NCI-H2196 (cell line): ENCODE measurements around the gene KRT73.
"Not testable (repeated sequence)": the region's sequence is repeated elsewhere in the genome, so short reads cannot be mapped to it uniquely, and the experiment has no call there.

ENCODE experiments used
- DNase-seq: peaks from one replicate; lab custom pipeline; 2025; ENCODE audit not compliant: unreplicated experiment; lab: John Stamatoyannopoulos, UW

KRT73 gene

DNA sequence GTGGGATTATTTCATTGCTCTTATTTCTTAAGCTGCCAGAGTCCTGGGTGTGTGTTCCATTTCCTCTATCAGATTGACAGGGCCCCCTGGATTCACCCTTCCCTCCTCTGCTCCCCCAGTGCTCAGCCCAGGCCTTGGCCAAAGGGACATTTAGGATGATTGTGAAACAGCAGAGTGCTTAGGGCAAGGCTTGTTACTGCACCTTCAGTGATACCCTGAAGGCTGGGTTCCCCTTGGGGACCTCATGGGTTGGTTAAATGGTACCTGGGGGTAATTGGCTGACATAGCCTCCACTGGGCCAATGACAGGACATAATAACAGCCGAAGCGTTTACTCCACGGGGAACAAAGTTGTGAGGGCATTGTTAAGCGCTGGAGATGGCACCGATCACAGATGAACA is 15.8 kb downstream of the KRT73 start:
- DNase-seq: no peak

DNA sequence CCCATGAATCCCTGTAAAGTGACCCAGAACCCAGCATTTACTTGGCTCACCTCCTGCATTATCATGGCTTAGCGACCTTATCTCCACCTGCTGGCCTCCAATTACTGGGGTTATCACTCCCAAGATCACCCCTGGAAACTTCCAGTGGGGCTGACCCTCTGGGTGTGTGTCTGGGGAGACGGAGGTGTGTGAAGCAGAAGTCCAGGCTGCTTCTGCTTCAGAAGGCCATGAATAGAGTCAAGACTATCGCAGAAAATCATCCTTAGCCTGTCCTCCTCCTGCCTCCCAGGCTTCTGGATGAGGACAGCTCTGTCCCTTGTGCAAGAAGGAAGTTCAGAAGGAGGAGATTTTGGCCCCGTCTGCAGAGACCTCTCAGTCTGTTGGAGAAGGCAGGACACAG is 16.7 kb downstream of the KRT73 start:
- DNase-seq: no peak

DNA sequence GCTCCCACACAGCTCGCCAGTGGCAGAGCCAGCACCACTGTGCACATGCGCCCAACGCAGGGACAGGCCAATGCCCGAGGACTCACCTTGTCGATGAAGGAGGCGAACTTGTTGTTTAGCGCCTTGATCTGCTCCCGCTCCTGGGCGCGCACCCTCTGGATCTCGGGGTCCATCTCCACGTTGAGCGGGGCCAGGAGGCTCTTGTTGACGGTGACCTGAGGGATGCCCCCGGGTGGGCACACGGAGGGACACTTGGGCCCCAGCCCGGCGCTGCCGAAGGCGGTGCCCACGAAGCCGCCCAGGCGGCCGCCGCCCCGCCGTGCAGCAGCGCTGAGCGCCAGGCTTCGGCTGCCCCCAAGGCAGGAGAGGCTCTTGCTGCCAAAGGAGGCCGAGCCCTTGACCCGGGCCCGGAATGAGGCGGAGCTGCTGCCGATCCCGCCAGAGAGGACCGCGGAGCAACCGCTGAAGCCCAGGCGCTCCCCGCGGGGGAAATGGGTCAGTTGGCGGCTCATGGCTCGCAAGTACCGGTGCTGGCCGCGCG is 17.3 kb downstream of the KRT73 start, which contains the start of gene KRT72:
Gene KRT72 (minus strand): TSS at position 523 of the 541 bp plus-strand sequence. CDS start 11 bp downstream, at position 512.
- no peak for DNase-seq

DNA sequence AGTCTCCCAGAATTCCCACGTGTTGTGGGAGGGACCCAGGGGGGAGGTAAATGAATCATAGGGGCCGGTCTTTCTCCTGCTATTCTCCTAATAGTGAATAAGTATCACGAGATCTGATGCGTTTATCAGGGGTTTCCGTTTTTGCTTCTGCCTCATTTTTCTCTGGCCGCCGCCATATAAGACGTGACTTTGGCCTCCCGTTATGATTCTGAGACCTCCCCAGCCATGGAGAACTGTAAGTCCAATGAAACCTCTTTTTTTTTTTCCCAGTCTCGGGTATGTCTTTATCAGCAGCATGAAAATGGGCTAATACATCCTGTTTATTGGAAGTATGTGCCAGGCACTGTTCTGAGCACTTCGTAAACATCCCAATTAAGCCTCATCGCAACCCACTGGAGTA is 17.9 kb downstream of the KRT73 start:
- DNase-seq: no peak

DNA sequence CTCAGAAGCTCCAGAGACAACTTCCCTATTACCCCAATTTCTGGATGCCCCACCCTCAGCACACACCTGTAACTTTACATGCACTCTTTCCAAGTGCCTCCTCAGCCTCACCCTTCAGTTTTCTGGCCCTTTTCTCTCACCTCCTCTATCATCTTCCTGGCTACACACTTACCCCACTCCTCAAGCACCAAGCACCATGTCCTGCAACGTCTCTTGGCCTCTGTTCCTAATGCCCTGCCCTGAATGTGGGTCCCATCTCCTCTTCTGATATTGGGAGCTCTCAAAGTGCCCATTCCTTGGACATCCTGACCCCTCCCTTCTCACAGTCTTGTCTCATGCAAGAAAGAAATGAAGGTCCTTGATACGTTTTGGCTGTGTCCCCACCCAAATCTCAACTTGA is 18.3 kb downstream of the KRT73 start:
- DNase-seq: no peak

DNA sequence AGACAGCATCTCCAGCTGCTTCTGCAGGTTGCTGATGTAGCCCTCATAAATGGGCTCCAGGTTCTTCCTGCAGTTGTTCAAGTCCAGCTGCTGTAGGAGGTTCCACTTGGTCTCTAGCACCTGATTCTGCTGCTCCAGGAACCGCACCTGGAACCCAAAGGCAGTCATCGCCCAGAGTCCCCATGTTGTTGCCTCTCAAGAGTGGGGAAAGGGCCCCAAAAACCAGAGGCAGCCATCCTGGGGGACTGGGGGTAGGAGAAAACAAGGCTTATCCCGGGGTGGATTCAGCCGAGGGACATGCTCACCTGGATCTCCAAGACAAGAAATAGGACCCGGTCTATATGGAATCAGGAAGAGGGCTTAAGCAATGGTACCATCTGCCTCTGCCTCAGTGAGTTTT is 19.4 kb downstream of the KRT73 start:
- no peak for DNase-seq

DNA sequence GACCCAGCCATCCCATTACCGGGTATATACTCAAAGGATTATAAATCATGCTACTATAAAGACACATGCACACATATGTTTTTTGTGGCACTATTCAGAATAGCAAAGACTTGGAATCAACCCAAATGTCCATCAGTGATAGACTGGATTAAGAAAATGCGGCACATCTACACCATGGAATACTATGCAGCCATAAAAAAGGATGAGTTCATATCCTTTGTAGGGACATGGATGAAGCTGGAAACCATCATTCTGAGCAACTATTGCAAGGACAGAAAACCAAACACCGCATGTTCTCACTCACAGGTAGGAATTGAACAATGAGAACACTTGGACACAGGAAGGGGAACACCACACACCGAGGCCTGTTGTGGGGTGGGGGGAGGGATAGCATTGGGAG is 24.1 kb downstream of the KRT73 start:
- not testable (repeated sequence) for DNase-seq

DNA sequence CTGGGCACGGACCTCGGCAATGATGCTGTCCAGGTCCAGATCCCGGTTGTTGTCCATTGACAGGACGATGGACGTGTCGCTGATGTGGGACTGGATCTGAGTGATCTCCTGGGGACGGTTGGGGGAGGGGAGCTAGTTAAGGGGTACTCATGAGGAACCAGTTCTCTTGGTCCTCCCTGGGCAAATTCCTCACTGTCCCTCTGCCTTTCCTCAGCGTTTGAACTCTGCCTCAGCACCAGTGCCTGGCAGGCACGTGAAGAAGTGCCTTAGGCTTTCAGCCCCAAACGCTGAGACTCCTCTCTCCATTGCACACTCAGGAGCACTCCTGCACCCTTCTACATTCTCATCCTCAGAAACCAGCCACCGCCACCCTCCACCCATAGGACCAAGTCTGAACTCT is 26.8 kb downstream of the KRT73 start:
- DNase-seq: no peak

DNA sequence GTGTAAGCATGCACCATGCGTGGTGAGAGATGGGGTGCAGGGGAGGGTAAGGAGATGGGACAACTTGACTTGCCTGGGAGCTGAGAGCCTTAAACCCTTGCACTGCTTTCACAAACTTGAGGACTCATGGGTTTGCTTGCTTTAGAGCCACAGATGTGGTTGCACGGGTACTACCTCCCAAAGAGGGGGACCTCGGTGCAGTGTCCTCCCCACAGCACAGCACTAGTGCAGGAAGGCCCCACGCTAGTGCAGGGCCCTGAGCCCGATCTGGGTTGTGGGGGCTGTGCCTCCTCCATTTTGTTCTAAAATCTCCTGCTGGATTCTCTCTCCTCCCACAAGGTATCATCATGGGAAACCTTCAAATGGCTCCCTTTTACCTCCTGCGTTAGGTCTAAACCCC is 28.3 kb downstream of the KRT73 start:
- DNase-seq: no peak

DNA sequence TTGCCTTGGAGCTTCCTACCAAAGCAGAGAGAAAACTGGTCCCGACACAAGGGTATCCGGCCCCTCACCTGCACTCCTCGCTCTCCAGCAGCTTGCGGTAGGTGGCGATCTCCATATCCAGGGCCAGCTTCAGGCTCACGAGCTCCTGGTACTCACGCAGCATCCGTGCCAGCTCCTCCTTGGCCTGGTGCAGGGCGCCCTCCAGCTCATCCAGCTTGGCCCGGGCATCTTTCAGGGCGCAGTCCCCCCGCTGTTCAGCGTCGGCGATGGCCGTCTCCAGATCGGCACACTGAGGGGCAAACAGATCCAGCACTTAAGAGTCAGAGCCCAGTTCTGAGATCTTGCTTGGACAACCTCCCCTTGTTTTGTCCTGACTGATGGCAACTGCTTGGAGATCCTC is 30.8 kb downstream of the KRT73 start:
- no peak for DNase-seq

DNA sequence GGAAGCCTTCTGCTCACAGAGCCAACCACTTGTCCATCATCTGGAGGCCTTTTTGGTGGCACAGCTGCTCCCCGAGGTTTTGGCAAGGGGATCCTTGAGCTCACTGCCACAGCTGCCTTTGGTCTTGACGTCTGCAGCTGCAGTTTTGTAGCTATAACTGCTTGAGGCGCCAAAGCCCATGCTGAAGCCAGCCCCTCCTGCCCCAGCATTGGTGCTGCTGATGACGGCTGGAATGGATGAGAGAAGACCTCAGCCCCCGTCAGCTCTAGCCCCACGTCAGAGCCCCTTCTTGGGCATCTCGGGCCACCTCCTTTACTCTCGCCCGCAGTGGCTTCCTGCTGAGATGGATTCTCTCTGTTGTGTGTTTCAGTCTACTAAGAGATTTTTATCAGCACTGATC is 32.4 kb downstream of the KRT73 start:
- no peak for DNase-seq

DNA sequence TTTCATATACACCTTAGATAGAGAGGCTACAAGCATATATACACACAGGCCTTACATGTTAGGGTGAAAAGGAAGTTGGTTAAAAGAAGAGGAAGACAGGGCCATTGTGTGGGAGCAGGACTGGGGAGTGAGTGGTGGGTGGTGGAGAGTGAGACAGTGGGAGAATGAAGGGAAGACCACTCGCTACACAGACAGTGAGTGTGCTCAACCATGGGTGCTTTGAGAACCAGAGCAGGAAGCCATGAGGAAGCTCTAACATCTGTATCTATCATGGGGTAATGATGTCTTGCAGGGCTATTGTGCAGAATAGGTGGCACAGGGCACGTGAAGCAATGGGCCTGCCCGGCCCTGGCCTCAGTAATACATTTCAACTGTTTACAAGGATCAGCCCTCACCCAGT is 33.3 kb downstream of the KRT73 start:
- DNase-seq: no peak

DNA sequence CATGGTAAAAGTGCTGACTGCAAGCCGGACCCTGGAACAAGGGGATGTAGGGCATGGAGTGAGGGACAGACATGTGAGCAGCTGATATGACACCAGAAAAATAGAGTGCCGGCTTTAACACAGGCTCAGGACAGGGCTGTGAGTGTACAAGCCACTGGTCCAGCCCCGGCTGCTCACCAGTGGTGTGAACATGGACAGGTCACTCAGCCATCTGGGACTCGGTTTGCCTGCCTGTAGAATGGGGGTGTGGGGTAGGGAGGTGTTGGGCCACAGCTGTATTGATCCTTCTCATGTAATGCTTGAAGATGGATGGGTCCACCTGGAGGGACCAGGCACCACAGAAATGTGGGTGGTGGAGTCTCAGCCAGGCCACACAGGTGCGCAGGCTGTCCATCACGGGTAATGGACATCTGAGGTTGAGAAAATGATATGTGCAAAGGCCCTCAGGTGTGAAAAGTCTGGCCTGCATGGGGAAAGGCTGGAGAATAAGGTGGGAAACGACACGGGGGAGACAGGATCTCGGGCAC is 34.1 kb downstream of the KRT73 start:
- no peak for DNase-seq

DNA sequence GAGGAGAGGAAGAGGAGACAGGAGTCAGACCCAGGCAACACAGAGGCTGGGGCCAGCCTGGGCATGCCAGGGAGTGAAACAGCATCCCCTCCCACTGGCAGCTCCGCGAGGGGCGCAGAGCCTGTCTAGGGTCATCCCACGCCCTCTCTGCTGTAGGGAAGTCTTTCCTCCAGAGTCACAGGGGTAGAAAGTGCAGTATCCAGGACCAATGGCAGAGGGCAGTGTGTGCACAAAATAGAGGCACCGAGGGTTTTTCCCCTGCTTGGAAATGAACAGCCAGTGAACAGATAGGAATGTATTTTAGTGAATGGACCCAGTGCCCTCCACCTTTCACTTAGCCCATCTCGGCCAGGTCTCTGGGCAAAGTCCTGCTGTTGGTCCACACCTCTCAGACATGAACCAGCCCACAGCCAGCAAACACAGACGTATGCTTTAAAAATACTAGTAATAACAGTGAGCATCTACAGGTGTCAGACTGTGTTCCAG is 35.3 kb downstream of the KRT73 start:
- DNase-seq: peak; percentile 81

DNA sequence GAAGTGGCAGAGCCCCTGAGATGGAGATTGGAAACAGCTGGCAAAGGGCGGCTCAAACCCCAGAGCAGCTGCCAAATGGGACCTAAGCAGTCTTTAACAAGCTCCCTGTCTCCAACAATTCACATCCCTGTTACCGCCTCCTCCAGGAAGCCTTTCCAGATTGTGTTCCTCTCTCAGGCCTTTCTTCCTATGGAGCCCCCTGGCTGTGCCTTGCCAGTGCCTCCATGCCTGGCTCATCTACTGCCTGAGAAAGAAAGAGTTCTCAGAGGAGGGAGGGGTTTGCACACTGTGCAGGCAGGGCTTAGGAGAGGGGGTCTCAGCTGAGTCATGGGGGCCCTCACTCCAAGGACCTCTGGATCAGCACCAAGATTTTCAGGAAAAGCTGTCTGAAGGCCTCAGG is 35.9 kb downstream of the KRT73 start:
- no peak for DNase-seq

DNA sequence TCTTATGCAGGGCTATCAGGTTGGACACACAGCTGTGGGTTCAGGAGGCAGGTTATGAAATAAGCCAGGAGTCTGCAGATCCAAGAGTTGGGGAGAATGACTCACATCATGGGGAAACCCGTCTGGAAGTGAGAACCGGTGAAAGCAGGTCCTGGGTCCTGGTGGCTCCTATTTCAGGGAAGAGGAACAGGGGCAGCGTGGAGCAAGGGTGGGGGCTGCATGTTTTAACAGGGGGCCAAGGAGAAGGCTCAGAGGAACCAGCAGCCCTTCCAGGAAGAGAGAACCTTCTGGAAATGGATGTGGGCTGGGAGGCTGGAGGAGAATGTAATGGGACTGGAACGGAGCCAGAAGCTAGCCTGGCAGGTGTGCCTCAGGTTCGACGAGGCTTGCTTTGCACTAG is 36.9 kb downstream of the KRT73 start:
- DNase-seq: peak; percentile 68

DNA sequence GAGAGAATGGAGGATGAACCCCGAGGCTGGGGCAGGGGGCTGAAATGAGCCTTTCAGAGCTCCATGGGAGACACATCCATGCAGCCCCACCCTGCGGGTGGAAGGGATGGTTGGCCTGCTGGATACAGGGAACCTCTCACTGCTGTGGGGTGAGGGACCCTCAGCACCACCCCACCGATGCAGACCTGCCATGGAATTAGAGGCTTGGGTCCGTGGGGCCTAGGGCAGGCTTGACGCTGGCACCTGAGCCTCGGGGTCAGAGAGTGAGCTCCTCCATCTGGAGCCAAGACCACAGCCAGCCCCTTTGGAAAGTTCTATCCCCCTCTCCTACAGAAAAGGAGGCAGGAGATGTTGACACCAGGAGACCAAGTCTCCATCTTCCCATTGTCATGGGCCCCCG is 37.3 kb downstream of the KRT73 start:
- no peak for DNase-seq

DNA sequence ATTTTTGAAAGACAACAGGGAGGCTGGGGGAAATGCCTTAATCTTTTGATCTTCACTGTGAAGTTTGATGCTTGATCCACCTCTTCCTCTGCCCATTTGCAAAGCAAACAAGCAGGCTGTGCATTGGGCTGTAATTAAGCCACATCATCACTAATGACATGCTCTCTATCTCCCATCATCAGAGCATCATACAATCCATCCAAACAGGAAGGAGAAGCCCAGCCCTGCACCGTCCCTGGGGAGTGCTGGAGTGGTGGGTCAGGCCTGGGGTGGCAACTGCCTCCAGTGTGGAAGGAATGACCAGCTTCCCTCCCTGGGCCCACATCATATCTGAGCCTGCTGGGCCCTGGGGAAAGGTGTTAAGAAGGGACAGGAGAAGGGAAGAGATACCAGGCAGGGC is 37.9 kb downstream of the KRT73 start:
- no peak for DNase-seq

DNA sequence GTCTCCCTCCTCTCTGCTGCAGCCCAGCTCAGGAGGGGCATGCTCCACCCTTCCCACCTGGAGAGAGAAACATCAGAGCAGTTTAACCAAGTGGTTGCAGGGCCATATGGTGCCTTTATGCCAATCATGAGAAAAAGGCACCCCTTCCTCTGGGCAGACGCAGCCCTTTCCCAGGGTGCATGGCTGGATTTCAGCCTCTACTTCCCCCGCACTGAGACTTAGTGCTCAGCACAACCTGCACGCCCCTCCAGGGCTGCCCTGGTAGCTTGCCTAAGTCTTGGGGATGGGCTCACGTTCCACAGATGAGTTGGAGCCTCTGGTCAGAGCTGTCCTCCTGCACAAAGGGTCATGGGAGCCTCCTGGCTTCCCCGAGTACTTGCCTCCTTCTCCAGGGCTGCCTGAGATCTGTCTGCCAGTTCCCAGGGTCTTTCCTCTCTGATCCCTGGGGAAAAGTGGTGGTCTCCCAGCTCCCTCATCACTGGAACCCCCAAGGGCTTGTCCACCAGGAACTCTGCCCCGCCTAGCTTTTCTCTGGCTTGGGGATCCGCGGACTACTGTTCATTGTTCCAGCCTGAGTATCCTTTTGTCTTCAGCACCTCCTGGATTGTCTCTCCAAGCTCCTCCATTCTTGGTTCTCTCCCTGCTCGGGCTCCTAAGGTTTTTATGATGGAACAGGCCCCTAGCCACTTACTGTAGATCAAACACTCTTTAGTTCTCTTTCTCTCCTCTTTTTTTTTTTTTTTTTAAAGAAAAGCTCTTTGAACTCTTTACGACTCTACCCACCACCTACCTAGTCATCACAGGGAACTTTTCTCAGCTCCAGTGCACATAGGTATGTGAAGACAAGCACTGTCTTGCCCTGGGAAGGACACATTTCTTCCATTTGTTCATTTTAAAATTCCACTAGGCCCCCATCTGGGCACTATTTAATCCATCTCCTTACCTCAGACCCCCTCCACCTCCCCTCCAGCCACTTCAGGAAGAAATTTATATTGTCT is 38.6 kb downstream of the KRT73 start:
- no peak for DNase-seq

DNA sequence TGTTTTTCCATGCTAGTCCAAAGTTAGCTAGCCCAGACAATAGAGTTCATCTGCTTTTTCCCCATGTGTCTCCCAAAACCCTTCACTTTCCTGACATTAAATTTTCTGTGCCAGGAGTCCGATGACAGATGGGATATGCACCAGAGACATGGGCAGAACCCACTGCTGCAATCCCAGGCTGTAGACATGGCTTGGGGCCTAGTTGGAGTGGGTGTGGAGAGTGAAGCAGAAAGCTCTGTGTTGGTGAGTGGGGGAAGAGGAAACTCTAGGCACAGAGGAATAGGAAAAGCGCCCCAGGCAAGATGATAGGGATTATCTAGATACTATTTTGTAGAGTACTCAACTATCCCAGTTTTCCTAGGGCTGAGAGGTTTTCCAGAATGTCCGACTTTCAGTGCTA is 39.9 kb downstream of the KRT73 start:
- DNase-seq: peak; percentile 10

DNA sequence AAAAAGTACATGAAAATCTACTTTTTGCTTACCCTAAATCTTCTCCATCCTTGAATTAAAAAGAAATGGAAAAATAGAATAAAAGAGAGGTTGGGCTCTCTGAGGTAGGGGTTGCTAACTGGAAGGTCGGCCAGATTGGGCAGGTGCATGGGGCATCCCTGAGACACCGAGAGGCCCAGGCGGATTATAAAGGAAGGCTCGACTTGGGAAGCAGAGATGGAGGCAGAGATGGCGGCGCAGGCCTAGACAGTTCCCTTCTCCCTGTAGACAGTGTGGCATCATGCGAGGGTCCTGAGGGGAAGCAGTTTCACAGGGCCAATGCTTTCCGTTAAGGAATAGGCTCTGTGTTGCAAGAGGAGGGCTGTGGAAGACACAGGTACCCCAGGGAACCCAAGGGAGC is 41.0 kb downstream of the KRT73 start:
- DNase-seq: no peak

DNA sequence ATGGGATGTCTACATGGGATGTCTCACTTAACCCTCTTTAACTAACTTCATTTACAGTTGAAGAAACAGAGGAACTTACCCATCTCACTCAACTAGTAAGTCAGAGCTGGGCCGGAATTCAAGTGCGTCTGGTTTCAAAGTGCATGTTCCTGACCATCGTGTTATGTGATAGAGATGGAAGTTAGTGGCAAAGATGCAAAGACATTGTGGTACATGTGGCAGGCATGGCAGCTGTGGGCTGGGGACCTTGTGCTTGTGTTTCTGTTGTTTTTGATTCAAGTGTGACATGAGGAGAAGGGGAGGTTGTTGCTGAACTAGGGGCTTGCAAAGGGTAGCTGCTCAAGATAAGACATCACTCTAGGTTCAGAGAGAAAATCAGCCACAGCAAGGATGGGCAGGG is 42.4 kb downstream of the KRT73 start:
- DNase-seq: no peak
